ENCODE measurements around the gene CDHR3.
A peak's percentile ranks its signal among the peaks of the same experiment; 100 is the strongest.
"Not testable (repeated sequence)": the region's sequence is repeated elsewhere in the genome, so short reads cannot be mapped to it uniquely, and the experiment has no call there.

CDHR3 gene

GRCh38 chr7:105972276-105972675 lies 9.2 kb downstream of the CDHR3 start:
- no peak for DNase-seq

- DNase-seq: no peak
These were observed 11.4 kb downstream of the CDHR3 start for GRCh38 chr7:105974471-105974870.

GRCh38 chr7:105975770-105976417 lies 12.8 kb downstream of the CDHR3 start:
- DNase-seq: no peak

GRCh38 chr7:105976868-105977267 lies 13.8 kb downstream of the CDHR3 start:
- no peak for DNase-seq

GRCh38 chr7:105978035-105978434 lies 15.0 kb downstream of the CDHR3 start:
- no peak for DNase-seq

- no peak for DNase-seq
These were observed 15.9 kb downstream of the CDHR3 start for GRCh38 chr7:105978974-105979373.

GRCh38 chr7:105979405-105979804 lies 16.3 kb downstream of the CDHR3 start:
- DNase-seq: no peak

- DNase-seq: no peak
These were observed 17.8 kb downstream of the CDHR3 start for GRCh38 chr7:105980645-105981396.

GRCh38 chr7:105982388-105982787 lies 19.3 kb downstream of the CDHR3 start:
- DNase-seq: no peak

- DNase-seq: not testable (repeated sequence)
These were observed 21.7 kb downstream of the CDHR3 start for GRCh38 chr7:105984808-105985207.

- no peak for DNase-seq
These were observed 22.2 kb downstream of the CDHR3 start for GRCh38 chr7:105985229-105985628.

GRCh38 chr7:105985672-105986215 lies 22.7 kb downstream of the CDHR3 start:
- DNase-seq: no peak

- DNase-seq: no peak
These were observed 24.0 kb downstream of the CDHR3 start for GRCh38 chr7:105987046-105987445.

GRCh38 chr7:105988276-105988675 lies 25.2 kb downstream of the CDHR3 start:
- no peak for DNase-seq

- no peak for DNase-seq
These were observed 26.1 kb downstream of the CDHR3 start for GRCh38 chr7:105989191-105989590.

GRCh38 chr7:105989686-105990085 lies 26.6 kb downstream of the CDHR3 start:
- DNase-seq: no peak

GRCh38 chr7:105990141-105990540 lies 27.1 kb downstream of the CDHR3 start:
- no peak for DNase-seq

GRCh38 chr7:105990727-105991453 lies 27.8 kb downstream of the CDHR3 start:
- DNase-seq: no peak

GRCh38 chr7:105992905-105993304 lies 29.8 kb downstream of the CDHR3 start:
- DNase-seq: peak; percentile 37

- DNase-seq: no peak
These were observed 34.0 kb downstream of the CDHR3 start for GRCh38 chr7:105996860-105997737.

- no peak for DNase-seq
These were observed 36.2 kb downstream of the CDHR3 start for GRCh38 chr7:105999256-105999655.

GRCh38 chr7:106001196-106001595 lies 38.1 kb downstream of the CDHR3 start:
- DNase-seq: no peak

- DNase-seq: no peak
These were observed 38.8 kb downstream of the CDHR3 start for GRCh38 chr7:106001886-106002285.

Measured in hematopoietic multipotent progenitor cell treated with erythropoietin and hydrocortisone succinate and interleukin-3 and kit ligand, for 4 days (in vitro differentiated cells).